NCI-H446 treated with DMSO at 0.1 percent for 48 hours (cell line): ENCODE results near the gene LDB2.

Experiments
- DNase-seq: peaks from one replicate; lab custom pipeline; 2025; lab: John Stamatoyannopoulos, UW

Gene LDB2

GRCh38 chr4:16802044-16802443, 96.4 kb downstream of the LDB2 start:
- no peak for DNase-seq

- no peak for DNase-seq
Observed at GRCh38 chr4:16801356-16801755, 97.1 kb downstream of the LDB2 start.

- DNase-seq: no peak
Observed at GRCh38 chr4:16794816-16795445, 103.5 kb downstream of the LDB2 start.

- DNase-seq: no peak
Observed at GRCh38 chr4:16791460-16791859, 107.0 kb downstream of the LDB2 start.

GRCh38 chr4:16790508-16790907, 107.9 kb downstream of the LDB2 start:
- DNase-seq: no peak

GRCh38 chr4:16788868-16789267, 109.6 kb downstream of the LDB2 start:
- no peak for DNase-seq

- no peak for DNase-seq
Observed at GRCh38 chr4:16785793-16786527, 112.5 kb downstream of the LDB2 start.

GRCh38 chr4:16783119-16783518, 115.3 kb downstream of the LDB2 start:
- no peak for DNase-seq

GRCh38 chr4:16779028-16779675, 119.3 kb downstream of the LDB2 start:
- no peak for DNase-seq

- no peak for DNase-seq
Observed at GRCh38 chr4:16777726-16778125, 120.7 kb downstream of the LDB2 start.

- no peak for DNase-seq
Observed at GRCh38 chr4:16775411-16776154, 122.9 kb downstream of the LDB2 start.

GRCh38 chr4:16772366-16772850, 126.0 kb downstream of the LDB2 start:
- no peak for DNase-seq

- DNase-seq: no peak
Observed at GRCh38 chr4:16770710-16771285, 127.6 kb downstream of the LDB2 start.

- DNase-seq: no peak
Observed at GRCh38 chr4:16767861-16768260, 130.6 kb downstream of the LDB2 start.

GRCh38 chr4:16767251-16767650, 131.2 kb downstream of the LDB2 start:
- DNase-seq: no peak

GRCh38 chr4:16765546-16765945, 132.9 kb downstream of the LDB2 start:
- no peak for DNase-seq

GRCh38 chr4:16764622-16765021, 133.8 kb downstream of the LDB2 start:
- no peak for DNase-seq

- DNase-seq: no peak
Observed at GRCh38 chr4:16760617-16761363, 137.7 kb downstream of the LDB2 start.

- DNase-seq: no peak
Observed at GRCh38 chr4:16759931-16760582, 138.4 kb downstream of the LDB2 start.

GRCh38 chr4:16758816-16759215, 139.6 kb downstream of the LDB2 start:
- no peak for DNase-seq

GRCh38 chr4:16758255-16758654, 140.2 kb downstream of the LDB2 start:
- DNase-seq: no peak
